SKM-1 treated with dmso at 0.1 percent for 144 hours (cell line): Measurements from ENCODE around the gene AKR7A3.
"Not testable (repeated sequence)": the region's sequence is repeated elsewhere in the genome, so short reads cannot be mapped to it uniquely, and the experiment has no call there.

ENCODE experiments used
- DNase-seq: peaks from one replicate; lab custom pipeline; 2025; ENCODE audit not compliant: unreplicated experiment; lab: John Stamatoyannopoulos, UW

Gene AKR7A3

DNA sequence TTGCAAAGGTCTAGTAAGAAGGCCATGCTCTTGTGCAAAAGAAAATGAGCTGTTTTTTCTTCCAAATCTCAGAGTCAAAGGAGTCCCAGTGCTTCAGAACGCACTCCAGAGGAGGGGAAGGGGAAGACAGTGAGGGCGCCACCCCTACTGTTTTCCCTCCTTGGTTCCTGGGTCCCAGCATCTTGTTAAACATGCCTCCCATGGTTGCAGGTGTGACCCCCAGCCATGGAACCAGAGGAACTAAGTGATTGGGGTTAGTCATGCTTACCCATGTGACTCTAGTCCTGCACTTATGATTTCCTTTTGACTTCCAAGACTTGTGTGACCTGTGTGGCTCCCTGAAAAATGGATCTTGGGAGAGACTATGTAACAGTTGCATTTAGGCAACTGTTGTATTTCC lies 6.1 kb upstream of the AKR7A3 start:
- DNase-seq, result no peak

DNA sequence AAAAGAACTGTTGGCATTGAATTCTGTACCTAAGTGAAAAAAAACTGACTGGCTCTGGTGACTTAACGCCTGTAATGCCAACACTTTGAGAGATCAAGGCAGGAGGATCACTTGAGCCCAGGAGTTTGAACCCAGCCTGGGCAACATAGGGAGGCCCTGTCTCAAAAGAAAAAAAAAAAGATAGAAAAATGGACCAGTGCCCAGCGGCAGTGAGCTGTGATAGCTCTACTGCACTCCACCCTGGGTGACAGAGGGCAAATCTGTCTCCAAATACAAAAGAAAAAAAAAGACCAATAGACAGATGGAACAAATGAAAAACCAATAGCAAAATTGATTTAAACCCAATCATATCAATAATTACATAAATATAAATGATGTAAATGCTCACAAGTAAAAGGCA lies 674 bp upstream of the AKR7A3 start:
- DNase-seq, result no peak

DNA sequence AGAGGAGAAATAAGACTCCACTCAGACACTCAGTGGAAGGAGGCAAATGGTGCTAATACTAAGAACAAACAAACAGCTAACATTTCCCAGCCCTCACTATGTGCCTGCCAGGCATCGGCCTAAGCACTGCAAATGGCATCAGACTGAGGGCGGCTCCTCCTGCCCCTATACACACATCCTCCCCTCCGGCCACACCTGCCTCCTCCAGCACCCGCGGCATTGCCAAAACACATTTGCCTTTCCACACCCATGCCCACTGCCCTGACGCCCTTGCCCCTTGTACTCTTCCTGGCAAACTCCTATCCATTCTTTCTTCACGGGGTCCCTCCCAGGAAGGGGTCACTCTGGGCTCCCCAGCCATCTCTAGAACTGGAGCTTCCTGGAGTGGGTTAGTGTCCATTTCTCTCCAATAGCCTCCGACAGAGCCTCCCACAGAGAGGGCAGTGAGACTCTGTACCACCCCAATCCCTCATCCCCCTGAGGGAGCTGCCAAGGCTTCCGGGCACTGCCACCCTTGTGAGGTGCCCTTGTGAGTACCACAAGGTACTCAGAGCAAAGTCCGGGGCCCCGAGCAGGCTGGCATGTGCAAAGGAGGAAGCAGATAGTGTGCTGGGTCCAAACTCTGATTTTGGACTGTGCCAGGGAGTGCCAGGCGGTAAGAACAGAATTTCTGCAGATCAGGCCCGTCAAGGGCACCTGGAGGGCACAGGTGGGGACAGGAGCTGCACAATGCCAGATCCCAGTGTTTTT lies 959 bp downstream of the AKR7A3 start:
- no peak for DNase-seq

GRCh38 chr1:19285807-19286206 lies 2.8 kb downstream of the AKR7A3 start:
- DNase-seq, result not testable (repeated sequence)

DNA sequence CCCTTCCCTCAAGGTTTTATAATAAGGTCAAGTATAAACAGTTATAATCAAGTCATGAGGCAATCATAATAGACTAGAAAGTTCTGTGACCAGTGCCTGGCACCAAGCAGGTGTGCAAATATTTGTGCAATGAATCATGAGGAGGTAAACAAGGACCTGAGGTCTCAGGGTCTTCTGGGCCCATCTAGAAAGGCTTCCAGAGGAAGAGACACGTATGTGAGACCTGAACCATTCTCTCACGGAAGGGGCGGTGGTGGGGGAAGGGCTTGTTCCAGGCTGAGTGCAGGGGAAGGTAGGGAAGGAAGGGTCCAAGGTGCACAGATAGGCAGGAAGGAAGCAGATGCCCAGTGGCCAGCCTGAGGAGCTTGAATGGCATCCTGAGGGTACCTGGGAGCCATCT lies 3.2 kb downstream of the AKR7A3 start:
- not testable (repeated sequence) for DNase-seq

GRCh38 chr1:19284881-19285280 lies 3.7 kb downstream of the AKR7A3 start:
- no peak for DNase-seq

DNA sequence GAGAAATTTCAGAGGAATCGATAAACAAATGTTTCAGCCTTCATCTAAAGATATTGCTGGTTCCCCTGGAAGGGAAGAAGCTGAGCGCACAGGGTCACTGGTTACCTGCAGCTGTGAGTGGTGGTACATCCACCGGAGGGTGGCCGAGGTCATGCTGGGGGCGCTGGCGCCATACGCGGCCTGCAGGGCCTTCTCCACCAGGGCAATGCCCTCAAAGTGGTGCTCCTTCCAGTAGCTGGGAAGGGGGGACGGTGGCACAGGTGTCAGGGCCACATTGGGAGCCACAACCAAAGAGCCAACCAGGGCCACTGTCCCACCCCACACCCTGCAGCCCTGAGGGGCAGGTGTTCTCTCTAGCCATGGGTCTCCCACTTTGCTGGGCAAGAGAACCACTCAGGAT lies 4.7 kb downstream of the AKR7A3 start:
- no peak for DNase-seq

GRCh38 chr1:19274636-19275035 lies 13.9 kb downstream of the AKR7A3 start:
- DNase-seq, result no peak

DNA sequence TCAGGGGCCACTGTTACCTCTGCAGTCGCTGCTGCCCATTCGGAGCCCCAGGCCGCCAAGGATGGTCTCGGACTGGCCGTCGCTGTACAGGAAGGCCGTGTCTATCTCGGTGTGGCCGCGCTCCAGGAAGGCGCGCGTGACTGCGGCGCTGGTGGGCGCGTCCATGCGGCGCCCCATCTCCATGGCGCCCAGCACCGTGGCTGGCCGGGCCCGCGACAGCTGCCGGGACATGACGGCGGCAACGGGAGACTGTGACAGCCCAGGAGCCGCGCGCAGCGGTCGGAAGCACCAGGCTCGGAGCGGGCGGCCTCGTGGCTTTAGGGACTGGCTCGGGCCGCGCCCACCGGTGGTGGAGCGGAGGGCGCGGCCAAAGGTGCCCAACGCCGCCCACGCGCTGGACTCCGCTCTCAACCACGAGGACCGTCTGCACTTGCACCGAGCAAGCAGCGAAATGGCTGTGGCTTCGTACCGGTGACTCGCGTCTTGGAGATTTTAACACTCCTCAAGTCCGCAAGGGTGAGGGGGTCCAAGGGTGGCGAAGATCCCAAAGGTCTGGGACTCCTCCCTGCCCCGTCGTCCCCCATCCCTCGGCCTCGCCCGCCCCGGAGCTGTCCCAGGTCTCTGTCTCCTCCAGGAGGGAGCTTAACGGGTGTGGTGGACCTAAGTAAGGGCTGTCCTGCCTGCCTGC lies 14.6 kb downstream of the AKR7A3 start:
- not testable (repeated sequence) for DNase-seq

- DNase-seq, result no peak
Observed at GRCh38 chr1:19273106-19273843, 15.3 kb downstream of the AKR7A3 start.

- DNase-seq, result no peak
Observed at GRCh38 chr1:19272064-19272463, 16.5 kb downstream of the AKR7A3 start.

- not testable (repeated sequence) for DNase-seq
Observed at GRCh38 chr1:19270343-19270730, 18.2 kb downstream of the AKR7A3 start.

GRCh38 chr1:19269427-19270342 lies 18.9 kb downstream of the AKR7A3 start:
- DNase-seq, result not testable (repeated sequence)

GRCh38 chr1:19268445-19268844 lies 20.1 kb downstream of the AKR7A3 start:
- no peak for DNase-seq

DNA sequence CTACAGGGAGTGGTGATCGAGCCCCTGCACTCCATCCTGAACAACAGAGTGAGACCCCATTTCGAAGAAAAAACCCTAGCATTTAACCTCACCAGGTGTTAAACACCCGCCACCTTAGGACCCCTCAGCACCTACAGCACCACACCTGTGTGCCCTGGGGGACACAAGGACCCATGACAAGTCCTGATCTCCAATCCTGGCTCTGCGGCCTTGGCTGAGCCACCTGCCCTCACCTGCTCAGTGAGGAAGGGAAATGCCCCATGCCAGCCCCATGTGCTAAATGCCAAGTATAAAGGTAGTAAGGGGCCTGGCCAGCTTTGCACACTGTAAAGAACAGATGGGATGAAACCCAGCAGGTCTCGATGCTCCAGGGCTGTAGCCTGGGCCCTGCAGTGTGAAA lies 25.8 kb downstream of the AKR7A3 start:
- no peak for DNase-seq

GRCh38 chr1:19262047-19262446 lies 26.5 kb downstream of the AKR7A3 start:
- DNase-seq, result no peak

DNA sequence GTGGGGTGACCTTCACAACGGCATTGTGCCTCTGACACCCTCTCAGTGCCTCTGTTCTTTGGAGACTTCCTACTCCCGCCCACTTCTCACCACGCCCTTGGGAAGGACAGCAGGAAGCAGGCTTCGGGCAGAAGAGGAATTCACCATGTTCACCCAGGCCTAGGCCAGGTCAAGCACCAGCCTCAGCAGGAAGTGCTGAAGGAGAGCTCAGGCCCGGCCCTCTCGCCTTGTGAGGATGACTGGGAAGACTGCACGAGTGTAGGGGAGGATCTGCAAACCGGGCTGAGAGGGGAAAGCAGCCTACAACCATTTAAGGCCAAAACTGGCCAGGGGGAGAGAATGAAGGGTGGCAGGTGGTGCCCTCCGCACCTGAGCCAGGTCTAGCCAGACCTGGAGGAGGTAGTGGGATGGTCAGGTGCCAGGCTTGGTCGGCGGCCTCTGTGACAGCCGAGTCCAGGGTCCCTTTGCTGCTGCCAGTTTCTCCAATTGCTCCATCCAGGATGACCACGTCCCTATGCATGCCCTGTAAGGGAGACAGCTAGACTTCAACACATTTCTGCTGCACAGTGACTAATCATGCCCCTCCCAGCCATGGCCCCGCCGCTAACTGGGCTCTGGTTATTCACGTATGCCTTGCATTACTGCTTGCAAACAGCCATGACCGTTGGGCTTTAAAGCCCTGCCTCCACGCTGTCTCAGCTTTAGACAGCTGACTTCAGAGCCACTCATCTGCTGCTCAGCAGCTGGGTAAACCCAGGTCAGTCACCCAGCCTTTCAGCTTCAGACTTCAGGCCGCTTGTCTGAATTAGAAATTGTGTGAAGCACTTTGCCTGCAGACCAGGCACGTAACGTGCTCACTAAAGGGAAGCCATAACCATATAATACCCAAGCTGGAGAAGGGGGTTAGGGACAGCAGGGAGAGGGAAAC lies 28.1 kb downstream of the AKR7A3 start:
- no peak for DNase-seq

DNA sequence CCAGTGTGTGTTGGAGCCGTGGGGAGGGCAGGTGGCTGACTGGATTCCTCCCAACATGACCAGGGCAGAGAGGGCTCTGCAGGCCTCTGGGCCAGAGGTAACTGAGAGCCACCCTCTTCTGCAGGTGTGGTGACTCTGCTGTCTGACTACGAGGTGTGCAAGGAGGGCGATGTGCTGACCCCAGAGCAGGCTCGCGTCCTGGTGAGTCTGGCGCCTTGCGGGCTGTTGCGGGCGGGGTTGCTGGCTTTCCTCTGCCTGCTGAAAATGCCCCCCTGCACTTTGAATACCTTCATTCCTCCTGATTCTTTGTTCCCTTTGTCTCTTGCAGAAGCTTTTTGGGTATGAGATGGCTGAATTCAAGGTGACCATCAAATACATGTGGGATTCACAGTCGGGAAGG lies 30.2 kb downstream of the AKR7A3 start:
- DNase-seq, result no peak

GRCh38 chr1:19257178-19257914 lies 31.2 kb downstream of the AKR7A3 start:
- no peak for DNase-seq
